Epithelial cell of prostate (primary cell): ENCODE results near the gene ZNF98.

Experiments used
- DNase-seq: peaks from one replicate; pipeline ENCODE4 v3.0.0-alpha.2; 2011; ENCODE audit warnings: low read depth, low spot score
- H3K27ac ChIP-seq: fragments of 450-650 bp; 2 replicates; pipeline ENCODE4 v1.5.1; 2017; ENCODE audit warnings: mild to moderate bottlenecking

Gene ZNF98

DNA sequence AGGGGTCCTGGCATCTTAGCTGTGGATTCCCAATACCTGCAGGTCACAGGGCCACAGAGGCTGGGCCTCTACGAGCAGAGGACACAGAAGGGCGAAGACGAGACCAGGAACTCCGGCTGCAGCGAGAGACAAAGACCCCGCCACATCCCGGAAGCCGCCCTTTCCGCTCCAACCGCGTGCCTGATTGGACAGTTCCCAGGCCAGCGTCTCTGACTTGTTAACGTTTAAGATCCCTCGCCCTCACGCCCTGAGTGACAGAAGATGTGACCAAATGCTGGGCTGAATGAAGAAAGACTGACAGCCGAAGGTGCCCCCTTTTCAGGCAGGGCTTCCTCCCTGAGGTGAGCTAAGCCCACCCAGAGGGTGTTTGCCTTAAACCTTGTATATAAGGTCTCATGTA is at the start of gene ZNF98:
Gene ZNF98, minus strand, starts transcription at position 136 of the 400 bp plus-strand sequence. Its CDS starts 122 bp downstream, at position 14.
- H3K27ac ChIP-seq = no peak within 1 kb of the TSS

GRCh38 chr19:22446605-22447004 is 24.5 kb upstream of the ZNF98 start:
- no peak for DNase-seq
- no peak overlapping the region for H3K27ac ChIP-seq

More for the DNA sequence above, at the start of gene ZNF98:
- DNase-seq = no peak

DNA sequence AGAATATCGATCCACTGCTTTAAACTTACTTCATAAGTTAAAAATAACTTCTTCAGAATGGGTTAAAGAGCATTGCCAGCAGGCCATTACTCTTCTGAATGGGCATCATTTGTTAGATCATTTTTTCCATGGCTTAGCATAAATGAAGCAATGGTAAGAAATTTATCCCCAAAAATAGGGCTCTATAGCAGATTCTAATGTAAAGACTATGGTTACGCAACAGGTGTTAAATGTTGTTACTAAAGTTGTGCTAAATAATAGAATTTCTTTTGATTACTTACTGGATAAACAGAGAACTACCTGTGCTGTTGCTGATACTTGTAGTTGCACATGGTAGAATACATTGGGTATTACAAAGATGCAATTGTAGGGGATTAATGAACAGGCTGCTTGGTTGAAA is 15.9 kb upstream of the ZNF98 start:
- DNase-seq = no peak

GRCh38 chr19:22427960-22428913 is 6.1 kb upstream of the ZNF98 start:
- DNase-seq = no peak
- H3K27ac ChIP-seq = no peak overlapping the region

More for the DNA sequence above, 15.9 kb upstream of the ZNF98 start:
- no peak overlapping the region for H3K27ac ChIP-seq

DNA sequence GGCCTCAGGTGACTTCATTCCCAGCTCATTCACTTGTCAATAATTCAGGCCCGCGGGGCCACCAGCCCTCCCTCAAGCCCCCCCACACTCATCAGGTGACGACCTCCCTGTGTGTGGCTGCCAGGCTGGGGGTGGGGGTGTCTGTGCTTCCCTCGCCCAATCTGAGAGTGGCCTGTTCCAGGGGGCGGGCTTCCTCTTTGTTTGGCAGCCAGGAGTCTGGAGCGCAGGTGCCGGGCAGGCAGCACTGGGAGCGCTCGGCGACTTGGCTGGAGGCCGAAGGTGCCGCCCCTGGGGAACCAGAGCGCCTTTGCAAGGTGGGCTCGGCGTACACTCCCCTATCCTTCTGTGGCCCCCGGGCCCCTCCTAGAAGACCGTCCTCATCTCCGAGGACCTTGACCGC is 5.4 kb upstream of the ZNF98 start:
- DNase-seq = no peak

GRCh38 chr19:22426901-22427300 is 4.8 kb upstream of the ZNF98 start:
- no peak overlapping the region for H3K27ac ChIP-seq
- no peak for DNase-seq

More for the DNA sequence above, 5.4 kb upstream of the ZNF98 start:
- H3K27ac ChIP-seq = no peak overlapping the region

DNA sequence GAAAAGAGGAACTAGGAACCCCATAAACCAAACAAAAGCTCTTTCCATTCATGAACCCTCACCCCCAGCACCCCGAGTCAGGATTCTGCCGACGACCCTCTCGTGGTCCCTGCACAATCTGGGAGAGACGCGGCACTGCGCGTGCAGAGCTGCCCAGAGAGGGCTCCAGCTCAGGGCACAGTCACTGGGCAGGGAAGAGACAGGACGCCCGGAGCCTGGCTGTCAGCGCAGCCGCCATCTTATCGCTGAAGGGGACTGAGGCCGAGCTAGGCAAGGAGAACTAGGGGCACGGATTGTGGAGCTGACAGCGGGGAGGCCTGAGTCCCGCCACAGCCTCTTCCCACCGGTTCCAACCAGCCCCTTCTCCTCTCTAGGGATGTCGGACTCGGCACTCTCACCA is 349 bp downstream of the ZNF98 start:
- no peak for DNase-seq
- H3K27ac ChIP-seq = no peak overlapping the region

GRCh38 chr19:22354665-22355064 is 67.5 kb downstream of the ZNF98 start:
- no peak for DNase-seq
- H3K27ac ChIP-seq = no peak overlapping the region
